GM12873 (cell line): ENCODE measurements around the gene RAD51B.

Experiments used
- TF ChIP-seq, protein P1 (sequence below): IDR thresholded peaks from 2 replicates; pipeline ENCODE4 v1.5.1; 2012; ENCODE audit warnings: low read depth, mild to moderate bottlenecking, moderate library complexity, low read length, control low read depth; ENCODE audit not compliant: insufficient read depth; ENCODE audit errors: missing control alignments

The RAD51B gene

DNA sequence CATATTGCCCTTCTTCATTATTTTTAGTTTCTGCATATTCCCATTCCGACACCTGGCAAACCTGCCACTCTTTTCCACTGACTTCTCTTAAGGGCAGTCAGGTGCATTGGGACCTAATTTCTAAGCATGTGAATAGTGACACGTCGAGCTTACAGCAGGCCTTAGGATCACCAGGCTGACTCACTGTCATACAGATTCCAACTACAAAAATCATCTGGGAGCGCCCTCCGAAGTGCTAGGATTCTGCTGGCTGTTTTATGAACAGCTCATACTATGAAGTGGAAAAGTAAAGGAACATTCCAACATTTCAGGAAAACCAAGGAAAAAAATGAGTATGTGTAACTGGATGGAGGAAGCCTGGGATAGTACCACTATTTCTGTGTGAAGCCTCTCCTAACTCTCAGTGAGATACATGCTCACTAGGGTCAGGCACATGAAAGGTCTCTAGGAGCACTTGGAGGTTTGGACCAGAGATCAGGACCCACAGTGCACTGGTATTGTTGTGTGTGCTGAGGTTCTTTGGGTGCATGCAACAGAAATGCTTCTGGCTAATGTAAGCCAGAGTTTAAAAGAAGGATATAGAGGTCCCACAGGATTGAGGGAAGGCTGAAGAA lies 715.9 kb downstream of the RAD51B start:
- TF ChIP-seq, protein P1, sequence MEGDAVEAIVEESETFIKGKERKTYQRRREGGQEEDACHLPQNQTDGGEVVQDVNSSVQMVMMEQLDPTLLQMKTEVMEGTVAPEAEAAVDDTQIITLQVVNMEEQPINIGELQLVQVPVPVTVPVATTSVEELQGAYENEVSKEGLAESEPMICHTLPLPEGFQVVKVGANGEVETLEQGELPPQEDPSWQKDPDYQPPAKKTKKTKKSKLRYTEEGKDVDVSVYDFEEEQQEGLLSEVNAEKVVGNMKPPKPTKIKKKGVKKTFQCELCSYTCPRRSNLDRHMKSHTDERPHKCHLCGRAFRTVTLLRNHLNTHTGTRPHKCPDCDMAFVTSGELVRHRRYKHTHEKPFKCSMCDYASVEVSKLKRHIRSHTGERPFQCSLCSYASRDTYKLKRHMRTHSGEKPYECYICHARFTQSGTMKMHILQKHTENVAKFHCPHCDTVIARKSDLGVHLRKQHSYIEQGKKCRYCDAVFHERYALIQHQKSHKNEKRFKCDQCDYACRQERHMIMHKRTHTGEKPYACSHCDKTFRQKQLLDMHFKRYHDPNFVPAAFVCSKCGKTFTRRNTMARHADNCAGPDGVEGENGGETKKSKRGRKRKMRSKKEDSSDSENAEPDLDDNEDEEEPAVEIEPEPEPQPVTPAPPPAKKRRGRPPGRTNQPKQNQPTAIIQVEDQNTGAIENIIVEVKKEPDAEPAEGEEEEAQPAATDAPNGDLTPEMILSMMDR, result no peak

DNA sequence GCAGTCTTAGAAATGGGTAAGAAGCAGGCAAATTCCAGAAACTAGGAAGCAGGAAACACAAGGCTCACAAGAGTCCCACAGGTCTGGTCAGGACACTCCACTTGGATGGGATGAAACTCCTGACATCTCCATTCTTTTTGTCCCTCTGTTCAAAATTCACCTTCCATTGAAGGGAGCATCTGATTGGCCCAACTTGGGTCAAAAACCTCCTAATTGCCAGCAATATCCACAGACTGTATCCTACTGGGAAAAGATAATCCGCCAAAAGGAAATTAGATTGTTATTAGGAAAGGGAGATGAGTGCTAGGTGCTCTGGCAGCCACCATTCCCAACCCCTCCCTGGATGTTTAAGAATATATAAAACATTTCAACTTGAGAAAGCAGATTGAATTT lies 716.4 kb downstream of the RAD51B start:
- TF ChIP-seq, protein P1, result no peak

DNA sequence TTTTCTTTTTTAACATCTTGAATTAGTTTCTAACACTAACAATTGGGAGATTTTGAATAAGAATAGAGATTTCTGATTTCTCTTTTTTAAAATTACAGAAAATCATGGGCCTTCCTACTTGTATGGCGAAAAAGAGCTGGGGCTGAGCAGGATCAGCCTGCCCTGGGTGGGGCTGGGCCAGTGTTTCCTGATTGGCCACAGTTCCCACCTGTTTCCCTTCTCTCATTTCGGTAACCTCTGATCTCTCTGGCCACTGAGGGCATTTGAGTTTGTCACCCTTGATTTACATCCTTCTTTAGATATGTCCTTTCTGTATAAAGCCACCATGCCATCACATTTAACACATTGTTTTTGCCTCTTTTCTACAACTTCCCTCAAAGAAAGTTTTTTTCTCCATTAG lies 719.1 kb downstream of the RAD51B start:
- TF ChIP-seq, protein P1, result no peak

DNA sequence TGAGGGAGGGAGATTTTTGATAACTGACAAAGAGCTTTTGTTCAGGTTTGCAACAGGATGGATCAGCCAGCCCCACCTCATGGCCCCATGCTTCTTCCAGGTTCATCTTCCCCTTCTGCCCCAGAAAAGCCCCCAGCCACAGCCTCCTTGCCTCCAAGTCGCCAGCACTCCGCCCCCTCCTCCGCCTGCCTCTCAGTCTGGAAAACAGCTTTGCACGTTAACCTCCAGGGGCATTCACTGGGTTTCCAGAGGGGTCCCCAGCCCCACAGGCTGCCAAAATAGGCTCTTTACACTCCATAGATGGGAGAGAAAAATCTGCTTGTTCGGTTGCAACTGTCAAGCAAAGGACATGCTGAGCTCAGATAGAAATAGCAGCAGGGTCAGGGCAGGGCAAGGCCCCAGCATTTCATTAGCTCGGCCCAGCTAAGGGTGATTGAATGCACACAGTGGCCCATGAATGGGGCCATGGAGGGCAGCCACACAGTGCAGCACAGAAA lies 719.7 kb downstream of the RAD51B start:
- TF ChIP-seq, protein P1, result no peak

DNA sequence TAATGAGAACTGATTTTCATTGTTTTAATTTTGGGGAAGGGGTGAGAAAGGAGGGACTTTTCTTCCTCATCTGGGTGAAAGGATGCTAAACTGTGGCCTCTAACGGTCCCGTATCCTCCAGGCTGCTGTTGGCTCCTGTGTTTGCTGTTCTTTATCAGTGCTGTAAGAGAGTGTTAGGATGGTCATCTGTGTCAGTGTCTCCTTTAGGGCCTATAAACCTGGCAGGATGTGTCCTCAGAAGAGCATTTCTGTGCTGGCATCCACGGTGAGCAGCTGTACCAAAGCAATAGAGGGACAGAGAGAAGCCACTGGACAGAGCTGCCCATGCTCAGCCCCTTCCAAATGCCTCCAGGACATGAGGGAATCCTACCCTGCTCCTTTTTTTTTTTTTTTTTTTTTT lies 720.2 kb downstream of the RAD51B start:
- TF ChIP-seq, protein P1, result no peak

DNA sequence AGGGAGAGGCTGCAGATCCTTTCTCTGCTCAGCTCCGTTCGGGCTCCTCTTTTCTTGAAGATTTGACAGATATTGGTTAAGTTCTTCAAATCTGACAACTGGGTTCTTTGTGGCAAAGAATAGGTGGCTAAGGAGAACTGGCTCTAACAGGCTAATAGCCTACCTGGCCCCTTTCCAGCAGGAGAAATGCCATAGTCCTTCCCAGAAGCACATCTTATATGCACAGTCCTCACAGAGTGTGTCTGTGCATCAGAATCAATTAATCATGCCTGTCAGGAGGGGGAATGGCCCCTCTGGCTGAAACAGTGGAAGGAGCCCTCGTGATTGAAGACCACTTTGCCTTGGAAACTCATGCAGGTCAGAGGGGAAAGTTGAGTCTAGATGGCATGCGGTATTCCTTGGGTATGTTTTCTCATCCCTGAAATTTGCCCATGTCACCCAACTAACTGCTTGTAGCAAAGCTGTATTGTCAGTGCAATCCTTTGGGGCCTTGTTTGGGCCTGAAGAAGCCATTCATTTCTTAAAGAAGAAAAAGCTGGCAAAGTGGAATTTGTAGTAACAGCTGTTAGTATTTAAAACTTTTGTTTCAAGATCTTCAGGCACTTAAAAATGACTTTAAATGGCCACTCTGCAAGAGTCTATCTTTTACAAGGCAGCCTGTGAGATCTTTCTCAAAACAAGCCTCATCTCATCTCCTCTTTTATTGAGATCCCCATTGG lies 721.8 kb downstream of the RAD51B start:
- TF ChIP-seq, protein P1, result no peak

DNA sequence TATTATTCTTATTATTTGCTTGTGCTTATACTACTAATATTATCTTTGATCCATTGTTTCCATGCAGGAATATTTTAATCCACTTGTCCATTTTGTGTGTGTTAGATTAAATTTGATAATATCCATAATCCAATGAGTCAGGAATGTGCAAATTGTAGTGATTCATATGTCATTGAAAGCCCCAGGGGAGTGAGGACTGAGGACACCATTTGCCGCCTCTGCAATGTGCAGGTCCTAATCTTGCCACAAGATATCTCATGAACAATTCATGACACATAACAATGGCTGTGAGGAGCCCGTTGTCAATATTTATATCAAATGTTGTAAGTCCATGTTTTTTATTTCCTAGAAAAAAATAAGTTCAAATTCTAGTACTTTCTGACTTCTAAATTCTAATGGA lies 722.8 kb downstream of the RAD51B start:
- TF ChIP-seq, protein P1, result no peak
